K562 (cell line): ENCODE measurements around the gene CUL2. TPM values are rescaled to one million over a fixed set of nuclear protein-coding genes. Genes with fewer than 3 reads are reported as not detected.

Experiments used
- ADNP ChIP-seq: fragments of 200-800 bp; sonication (Bioruptor generic); IDR thresholded peaks from 2 replicates; pipeline ENCODE4 v1.6.1; 2016; ENCODE audit warnings: missing genetic modification characterization, missing compliant biosample characterization
- KLF13 ChIP-seq: fragments of 450-650 bp; IDR thresholded peaks from 2 replicates; pipeline ENCODE4 v1.6.1; 2016; ENCODE audit warnings: missing genetic modification characterization, low read depth, mild to moderate bottlenecking, missing compliant biosample characterization, moderate library complexity, borderline replicate concordance
- MAFK ChIP-seq: IDR thresholded peaks from 2 replicates; pipeline ENCODE4 v1.6.1; 2011; ENCODE audit warnings: low read length, improper control_type of control experiment
- NELFE ChIP-seq: IDR thresholded peaks from 2 replicates; pipeline ENCODE4 v1.6.1; 2011; ENCODE audit warnings: mild to moderate bottlenecking; ENCODE audit not compliant: insufficient read depth, insufficient read length
- NONO ChIP-seq, 2 experiments: fragments of 200-400 bp in 1 of 2; fragments of 450-650 bp in 1 of 2; formaldehyde crosslinking in 1 of 2; IDR thresholded peaks; 2 replicates each; pipeline ENCODE4 v1.6.1; 2017; ENCODE audit warnings: low read depth in 2 of 2, mild to moderate bottlenecking in 2 of 2, moderate library complexity in 2 of 2, low read length in 1 of 2
- NR2C1 ChIP-seq, 2 experiments: fragments of 450-650 bp; IDR thresholded peaks; 2 replicates each; pipeline ENCODE4 v1.6.1; 2017; ENCODE audit warnings: mild to moderate bottlenecking in 2 of 2, antibody characterized with exemption in 1 of 2, inconsistent platforms in 1 of 2, missing compliant biosample characterization in 1 of 2, missing genetic modification characterization in 1 of 2
- PHB2 ChIP-seq: fragments of 450-650 bp; IDR thresholded peaks from 2 replicates; pipeline ENCODE4 v1.6.1; 2017; ENCODE audit warnings: low read depth
- POLR3A ChIP-seq: IDR thresholded peaks from 2 replicates; pipeline ENCODE4 v1.6.1; 2011; ENCODE audit warnings: borderline replicate concordance, mild to moderate bottlenecking, moderate library complexity; ENCODE audit not compliant: insufficient read length, insufficient read depth; ENCODE audit errors: extremely low read depth
- RAD21 ChIP-seq, 2 experiments: fragments of 250-450 bp in 1 of 2; fragments of 450-650 bp in 1 of 2; sonication (Bioruptor Pico) in 1 of 2; formaldehyde crosslinking in 1 of 2; IDR thresholded peaks in 1 of 2; conservative IDR thresholded peaks in 1 of 2; 2 replicates each; pipeline versions ENCODE4 v1.4.0 to v1.8.0; 2020 to 2022; ENCODE audit warnings: mild to moderate bottlenecking in 2 of 2, moderate library complexity in 1 of 2
- RBM15 ChIP-seq: fragments of 200-400 bp; formaldehyde crosslinking; IDR thresholded peaks from 2 replicates; pipeline ENCODE4 v1.6.1; 2018; ENCODE audit warnings: mild to moderate bottlenecking, low read length, moderate library complexity; ENCODE audit not compliant: insufficient read depth
- SRSF3 ChIP-seq: fragments of 200-400 bp; formaldehyde crosslinking; IDR thresholded peaks from 2 replicates; pipeline ENCODE4 v1.6.1; 2016; ENCODE audit warnings: mild to moderate bottlenecking, low read length, moderate library complexity; ENCODE audit not compliant: insufficient read depth
- TEAD4 ChIP-seq, 2 experiments: sonication (generic) in 1 of 2; formaldehyde crosslinking in 1 of 2; IDR thresholded peaks; 2 replicates each; pipeline versions ENCODE4 v1.6.1 to v1.8.0; 2012 to 2022; ENCODE audit warnings: borderline replicate concordance in 1 of 2, inconsistent platforms in 1 of 2, low read length in 1 of 2, mild to moderate bottlenecking in 1 of 2, missing genetic modification reagents in 1 of 2
- polyA plus RNA-seq, 8 experiments: library from polyadenylated mRNA; depleted of rRNA in 4 of 8; stranded (reverse) in 5 of 8; unstranded in 3 of 8; fragments of >200 nt; fragmentation: Nextera tagmentation in 2 of 8; fragmentation: Illumina TruSeq in 1 of 8; extraction: Ambion mirVana in 2 of 8; extraction: Trizol in 1 of 8; gene quantifications; 2 replicates each; pipeline versions ENCODE4 v1.2.1 to v1.2.3, GENCODE V29; 2011 to 2014; ENCODE audit warnings: inconsistent platforms in 1 of 8, missing spikeins in 1 of 8
- total RNA-seq, 7 experiments: library from RNA; depleted of rRNA in 6 of 7; stranded (reverse); fragments of >200 nt in 6 of 7; fragmentation: Illumina TruSeq in 2 of 7; extraction: Trizol in 2 of 7; gene quantifications; 2 replicates each; pipeline versions ENCODE4 v1.2.1 to v1.2.3, GENCODE V29; 2011 to 2021; ENCODE audit warnings: low replicate concordance in 1 of 7
- TF ChIP-seq, protein P1 (sequence below): sonication (generic); formaldehyde crosslinking; IDR thresholded peaks from 2 replicates; pipeline ENCODE4 v1.8.0; 2022; ENCODE audit warnings: missing genetic modification reagents, mild to moderate bottlenecking, borderline replicate concordance
- TF ChIP-seq, protein P2 (sequence below): fragments of 450-650 bp; IDR thresholded peaks from 2 replicates; pipeline ENCODE4 v1.6.1; 2016; ENCODE audit warnings: borderline replicate concordance
- TF ChIP-seq, protein P3 (sequence below): fragments of 450-650 bp; formaldehyde crosslinking; IDR thresholded peaks from 2 replicates; pipeline ENCODE4 v1.4.0; 2020; ENCODE audit warnings: mild to moderate bottlenecking, moderate library complexity
- TF ChIP-seq, protein P4 (sequence below): fragments of 250-450 bp; sonication (Bioruptor Pico); IDR thresholded peaks from 2 replicates; pipeline ENCODE4 v1.4.0; 2020; ENCODE audit warnings: mild to moderate bottlenecking, moderate library complexity
- TF ChIP-seq, protein P5 (sequence below): fragments of 450-650 bp; formaldehyde crosslinking; conservative IDR thresholded peaks from 2 replicates; pipeline ENCODE4 v1.4.0; 2022; ENCODE audit warnings: mild to moderate bottlenecking, missing genetic modification characterization

Gene CUL2
- total and polyA plus RNA-seq, 9 of the 15 experiments (the other 6 are each of a cell fraction or from before 2014, with no cell fraction given) = 17.3 to 46.3 (median 41.2) TPM

DNA sequence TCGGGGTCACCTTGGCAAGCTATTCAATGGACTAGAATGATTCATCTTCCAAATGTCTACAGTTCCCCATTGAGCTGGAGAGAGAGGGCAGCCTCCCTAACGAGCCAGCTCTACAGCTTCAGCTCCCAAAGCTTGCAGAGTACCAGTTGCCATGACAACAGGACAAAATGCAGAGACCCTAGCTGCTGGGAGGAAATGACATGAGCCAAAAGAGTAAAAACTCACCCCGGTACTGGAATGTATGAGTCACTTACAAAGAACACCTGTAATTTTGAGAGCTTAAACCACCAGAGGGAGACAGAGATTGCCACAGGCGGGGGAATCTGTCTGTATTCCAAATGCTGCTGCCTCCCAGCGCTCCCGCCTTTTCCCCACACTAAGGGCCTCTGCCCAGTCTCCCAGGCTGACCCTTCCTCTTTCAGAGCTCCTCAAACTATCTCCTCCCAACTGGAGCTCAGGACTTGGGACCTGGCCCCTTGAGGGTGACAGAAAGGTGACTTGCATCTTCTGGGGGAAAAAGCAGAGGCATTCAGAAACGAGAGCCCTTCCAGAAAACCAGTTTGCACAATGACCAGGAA, 95.5 kb downstream of the CUL2 start (continued):
- TF ChIP-seq TEAD4 (IDR thresholded peaks at IDR 0.05; ENCODE audit: low read length) (peak; percentile 60), TEAD4 (CRISPR knock-in tag; IDR thresholded peaks at IDR 0.05; ENCODE audit: borderline replicate concordance) (no peak), RAD21 (CRISPR knock-in tag; conservative IDR thresholded peaks at IDR 0.05 in 1 of 2, IDR thresholded peaks at IDR 0.05 in 1 of 2) (peak; percentile 57 to 84), NR2C1 (IDR thresholded peaks at IDR 0.05) (no peak), NR2C1 (tag; IDR thresholded peaks at IDR 0.05) (no peak), MAFK (no peak), ADNP (tag) (no peak), NELFE (no peak), POLR3A (no peak), KLF13 (tag) (no peak), PHB2 (no peak), RBM15 (no peak), SRSF3 (no peak), NONO (IDR thresholded peaks at IDR 0.05; ENCODE audit: low read depth in 2 of 2, low read length in 1 of 2) (no peak)
- TF ChIP-seq, protein P1, sequence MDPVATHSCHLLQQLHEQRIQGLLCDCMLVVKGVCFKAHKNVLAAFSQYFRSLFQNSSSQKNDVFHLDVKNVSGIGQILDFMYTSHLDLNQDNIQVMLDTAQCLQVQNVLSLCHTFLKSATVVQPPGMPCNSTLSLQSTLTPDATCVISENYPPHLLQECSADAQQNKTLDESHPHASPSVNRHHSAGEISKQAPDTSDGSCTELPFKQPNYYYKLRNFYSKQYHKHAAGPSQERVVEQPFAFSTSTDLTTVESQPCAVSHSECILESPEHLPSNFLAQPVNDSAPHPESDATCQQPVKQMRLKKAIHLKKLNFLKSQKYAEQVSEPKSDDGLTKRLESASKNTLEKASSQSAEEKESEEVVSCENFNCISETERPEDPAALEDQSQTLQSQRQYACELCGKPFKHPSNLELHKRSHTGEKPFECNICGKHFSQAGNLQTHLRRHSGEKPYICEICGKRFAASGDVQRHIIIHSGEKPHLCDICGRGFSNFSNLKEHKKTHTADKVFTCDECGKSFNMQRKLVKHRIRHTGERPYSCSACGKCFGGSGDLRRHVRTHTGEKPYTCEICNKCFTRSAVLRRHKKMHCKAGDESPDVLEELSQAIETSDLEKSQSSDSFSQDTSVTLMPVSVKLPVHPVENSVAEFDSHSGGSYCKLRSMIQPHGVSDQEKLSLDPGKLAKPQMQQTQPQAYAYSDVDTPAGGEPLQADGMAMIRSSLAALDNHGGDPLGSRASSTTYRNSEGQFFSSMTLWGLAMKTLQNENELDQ (CRISPR knock-in tag) = no peak
- TF ChIP-seq, protein P2, sequence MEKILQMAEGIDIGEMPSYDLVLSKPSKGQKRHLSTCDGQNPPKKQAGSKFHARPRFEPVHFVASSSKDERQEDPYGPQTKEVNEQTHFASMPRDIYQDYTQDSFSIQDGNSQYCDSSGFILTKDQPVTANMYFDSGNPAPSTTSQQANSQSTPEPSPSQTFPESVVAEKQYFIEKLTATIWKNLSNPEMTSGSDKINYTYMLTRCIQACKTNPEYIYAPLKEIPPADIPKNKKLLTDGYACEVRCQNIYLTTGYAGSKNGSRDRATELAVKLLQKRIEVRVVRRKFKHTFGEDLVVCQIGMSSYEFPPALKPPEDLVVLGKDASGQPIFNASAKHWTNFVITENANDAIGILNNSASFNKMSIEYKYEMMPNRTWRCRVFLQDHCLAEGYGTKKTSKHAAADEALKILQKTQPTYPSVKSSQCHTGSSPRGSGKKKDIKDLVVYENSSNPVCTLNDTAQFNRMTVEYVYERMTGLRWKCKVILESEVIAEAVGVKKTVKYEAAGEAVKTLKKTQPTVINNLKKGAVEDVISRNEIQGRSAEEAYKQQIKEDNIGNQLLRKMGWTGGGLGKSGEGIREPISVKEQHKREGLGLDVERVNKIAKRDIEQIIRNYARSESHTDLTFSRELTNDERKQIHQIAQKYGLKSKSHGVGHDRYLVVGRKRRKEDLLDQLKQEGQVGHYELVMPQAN = no peak
- TF ChIP-seq, protein P3, sequence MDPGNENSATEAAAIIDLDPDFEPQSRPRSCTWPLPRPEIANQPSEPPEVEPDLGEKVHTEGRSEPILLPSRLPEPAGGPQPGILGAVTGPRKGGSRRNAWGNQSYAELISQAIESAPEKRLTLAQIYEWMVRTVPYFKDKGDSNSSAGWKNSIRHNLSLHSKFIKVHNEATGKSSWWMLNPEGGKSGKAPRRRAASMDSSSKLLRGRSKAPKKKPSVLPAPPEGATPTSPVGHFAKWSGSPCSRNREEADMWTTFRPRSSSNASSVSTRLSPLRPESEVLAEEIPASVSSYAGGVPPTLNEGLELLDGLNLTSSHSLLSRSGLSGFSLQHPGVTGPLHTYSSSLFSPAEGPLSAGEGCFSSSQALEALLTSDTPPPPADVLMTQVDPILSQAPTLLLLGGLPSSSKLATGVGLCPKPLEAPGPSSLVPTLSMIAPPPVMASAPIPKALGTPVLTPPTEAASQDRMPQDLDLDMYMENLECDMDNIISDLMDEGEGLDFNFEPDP (CRISPR knock-in tag) = no peak
- TF ChIP-seq, protein P4, sequence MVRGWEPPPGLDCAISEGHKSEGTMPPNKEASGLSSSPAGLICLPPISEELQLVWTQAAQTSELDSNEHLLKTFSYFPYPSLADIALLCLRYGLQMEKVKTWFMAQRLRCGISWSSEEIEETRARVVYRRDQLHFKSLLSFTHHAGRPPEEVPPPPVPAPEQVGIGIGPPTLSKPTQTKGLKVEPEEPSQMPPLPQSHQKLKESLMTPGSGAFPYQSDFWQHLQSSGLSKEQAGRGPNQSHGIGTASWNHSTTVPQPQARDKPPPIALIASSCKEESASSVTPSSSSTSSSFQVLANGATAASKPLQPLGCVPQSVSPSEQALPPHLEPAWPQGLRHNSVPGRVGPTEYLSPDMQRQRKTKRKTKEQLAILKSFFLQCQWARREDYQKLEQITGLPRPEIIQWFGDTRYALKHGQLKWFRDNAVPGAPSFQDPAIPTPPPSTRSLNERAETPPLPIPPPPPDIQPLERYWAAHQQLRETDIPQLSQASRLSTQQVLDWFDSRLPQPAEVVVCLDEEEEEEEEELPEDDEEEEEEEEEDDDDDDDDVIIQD (CRISPR knock-in tag) = no peak
- TF ChIP-seq, protein P5, sequence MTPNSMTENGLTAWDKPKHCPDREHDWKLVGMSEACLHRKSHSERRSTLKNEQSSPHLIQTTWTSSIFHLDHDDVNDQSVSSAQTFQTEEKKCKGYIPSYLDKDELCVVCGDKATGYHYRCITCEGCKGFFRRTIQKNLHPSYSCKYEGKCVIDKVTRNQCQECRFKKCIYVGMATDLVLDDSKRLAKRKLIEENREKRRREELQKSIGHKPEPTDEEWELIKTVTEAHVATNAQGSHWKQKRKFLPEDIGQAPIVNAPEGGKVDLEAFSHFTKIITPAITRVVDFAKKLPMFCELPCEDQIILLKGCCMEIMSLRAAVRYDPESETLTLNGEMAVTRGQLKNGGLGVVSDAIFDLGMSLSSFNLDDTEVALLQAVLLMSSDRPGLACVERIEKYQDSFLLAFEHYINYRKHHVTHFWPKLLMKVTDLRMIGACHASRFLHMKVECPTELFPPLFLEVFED (CRISPR knock-in tag) = no peak
